Activated CD8-positive, alpha-beta memory T cell treated with anti-CD3 and anti-CD28 coated beads, Interleukin-2, amount 50 U/mL, for 24 hours (primary cell): ENCODE measurements around the gene IGFBPL1.
"Not testable (repeated sequence)": the region's sequence is repeated elsewhere in the genome, so short reads cannot be mapped to it uniquely, and the experiment has no call there.

Source experiments
- DNase-seq: peaks from one replicate; pipeline ENCODE4 v3.0.0-alpha.2; 2020; ENCODE audit errors: extremely low read depth

IGFBPL1 gene

GRCh38 chr9:38431116-38431515 lies 6.9 kb upstream of the IGFBPL1 start:
- DNase-seq, result no peak

- DNase-seq, result no peak
Measured at GRCh38 chr9:38428062-38428461, 3.8 kb upstream of the IGFBPL1 start.

GRCh38 chr9:38424918-38425317 lies 664 bp upstream of the IGFBPL1 start:
- DNase-seq, result no peak

- no peak for DNase-seq
Measured at GRCh38 chr9:38423273-38423972, 831 bp downstream of the IGFBPL1 start.

GRCh38 chr9:38422555-38423260 lies 1.5 kb downstream of the IGFBPL1 start:
- DNase-seq, result no peak

- DNase-seq, result no peak
Measured at GRCh38 chr9:38421498-38422211, 2.6 kb downstream of the IGFBPL1 start.

- no peak for DNase-seq
Measured at GRCh38 chr9:38419181-38419580, 5.1 kb downstream of the IGFBPL1 start.

- DNase-seq, result no peak
Measured at GRCh38 chr9:38418366-38418765, 5.9 kb downstream of the IGFBPL1 start.

- no peak for DNase-seq
Measured at GRCh38 chr9:38417003-38417945, 7.0 kb downstream of the IGFBPL1 start.

- DNase-seq, result no peak
Measured at GRCh38 chr9:38416461-38416860, 7.8 kb downstream of the IGFBPL1 start.

GRCh38 chr9:38415856-38416255 lies 8.4 kb downstream of the IGFBPL1 start:
- no peak for DNase-seq

GRCh38 chr9:38414040-38414723 lies 10.1 kb downstream of the IGFBPL1 start:
- DNase-seq, result no peak

GRCh38 chr9:38413283-38413682 lies 11.0 kb downstream of the IGFBPL1 start:
- no peak for DNase-seq

- no peak for DNase-seq
Measured at GRCh38 chr9:38412751-38413150, 11.5 kb downstream of the IGFBPL1 start.

- DNase-seq, result no peak
Measured at GRCh38 chr9:38408719-38409118, 15.5 kb downstream of the IGFBPL1 start.

- no peak for DNase-seq
Measured at GRCh38 chr9:38406476-38407186, 17.6 kb downstream of the IGFBPL1 start.

GRCh38 chr9:38405785-38406184 lies 18.5 kb downstream of the IGFBPL1 start:
- DNase-seq, result no peak

GRCh38 chr9:38404314-38404713 lies 19.9 kb downstream of the IGFBPL1 start:
- DNase-seq, result no peak

- no peak for DNase-seq
Measured at GRCh38 chr9:38401994-38402393, 22.3 kb downstream of the IGFBPL1 start.

- DNase-seq, result not testable (repeated sequence)
Measured at GRCh38 chr9:38399191-38399590, 25.1 kb downstream of the IGFBPL1 start.

- DNase-seq, result no peak
Measured at GRCh38 chr9:38396371-38396671, 27.9 kb downstream of the IGFBPL1 start.
